ENCODE measurements around the gene TNS3. TPM values are rescaled to one million over a fixed set of nuclear protein-coding genes. Genes with fewer than 3 reads are reported as not detected.

TNS3 gene
- total and polyA plus RNA-seq, 10 of the 15 experiments (the other 5 are each of a cell fraction or from before 2014, with no cell fraction given), result 0.27 to 2.7 (median 0.79) TPM

DNA sequence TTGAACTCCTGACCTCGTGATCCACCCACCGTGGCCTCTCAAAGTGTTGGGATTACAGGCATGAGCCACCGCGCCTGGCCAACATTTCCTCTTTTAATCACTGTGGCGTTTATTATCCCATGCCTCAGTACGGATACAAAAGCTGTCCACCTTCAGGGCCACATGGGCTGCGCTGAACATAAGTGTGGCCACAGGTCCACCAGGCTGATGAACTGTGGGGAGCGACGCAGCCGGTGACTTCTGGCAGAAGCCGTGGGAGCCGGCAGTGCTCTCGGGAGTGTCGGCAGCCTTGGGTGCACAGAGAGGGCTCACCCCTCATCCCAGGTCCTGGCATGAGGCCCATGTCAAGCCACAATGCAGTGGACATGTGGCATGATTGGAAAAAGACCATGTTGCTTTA lies 223.6 kb downstream of the TNS3 start:
- BruUV-seq (replicated peaks), result no TSS peak
- ATAC-seq (no peak), FAIRE-seq (no peak), DNase-seq (ENCODE audit: low read depth, low spot score) (no peak)
- no peaks in the 10 kb centered on the region; a peak in 1 of 4 replicates for H3K27me3 ChIP-seq (replicated peaks in 1 of 2; ENCODE audit: control insufficient read depth in 2 of 2, insufficient read depth in 2 of 2, low read length in 1 of 2)
- H3K9ac ChIP-seq (ENCODE audit: control insufficient read depth, insufficient read depth, low read length), result no peak overlapping the region
- POLR2A ChIA-PET, result no interaction called here
- H4K20me1 ChIP-seq (ENCODE audit: control insufficient read depth, insufficient read depth), result no peaks in the 10 kb centered on the region
- RAD21 ChIA-PET (ENCODE audit: unreplicated experiment), result no interaction called here
- no peaks in the 10 kb centered on the region; the same call in 1 of the 2 replicates for H3K4me1 ChIP-seq (ENCODE audit: control insufficient read depth, insufficient read depth, low read length)
- no peak overlapping the region for H3K27ac ChIP-seq (ENCODE audit: control insufficient read depth, insufficient read depth)
- WGBS (ENCODE audit: insufficient coverage, insufficient replicate concordance, low lambda C conversion rate, missing lambda C conversion rate), result 77% methylated on average over 14 of the region's 14 CpGs
- no peaks in the 10 kb centered on the region for H3K36me3 ChIP-seq (ENCODE audit: control insufficient read depth in 2 of 2, insufficient read depth in 2 of 2, low read length in 1 of 2)
- H3K9me3 ChIP-seq (replicated peaks; ENCODE audit: control insufficient read depth, insufficient read depth, low read length), result no peaks in the 10 kb centered on the region
- no peak overlapping the region for H3K4me3 ChIP-seq
- no peak overlapping the region for H2AFZ ChIP-seq (ENCODE audit: control insufficient read depth, low read depth, low read length)
- H3K79me2 ChIP-seq (ENCODE audit: control insufficient read depth, insufficient read depth, low read length), result no peaks in the 10 kb centered on the region
- TF ChIP-seq ZSCAN29 (IDR thresholded peaks at IDR 0.05), result no peak
- TF ChIP-seq RFX5 (IDR thresholded peaks at IDR 0.05; ENCODE audit: low read depth, low read length), result no peak
- no peak for TF ChIP-seq HDAC6 (IDR thresholded peaks at IDR 0.05; ENCODE audit: unreplicated experiment)
- TF ChIP-seq JUND (IDR thresholded peaks at IDR 0.05; ENCODE audit: low read depth, low read length), result no peak
- no peak for TF ChIP-seq NFYB (IDR thresholded peaks at IDR 0.05; ENCODE audit: insufficient read depth, low read depth, low read length)
- TF ChIP-seq IKZF1 (conservative IDR thresholded peaks at IDR 0.05), result no peak
- TF ChIP-seq BMI1 (IDR thresholded peaks at IDR 0.05; ENCODE audit: borderline replicate concordance), result no peak
- no peak for TF ChIP-seq BHLHE40 (IDR thresholded peaks at IDR 0.05; ENCODE audit: borderline replicate concordance in 1 of 2, low read depth in 2 of 2, low read length in 1 of 2)
- no peak for TF ChIP-seq IKZF2 (IDR thresholded peaks at IDR 0.05)
- no peak for TF ChIP-seq FOXK2 (IDR thresholded peaks at IDR 0.05)
- TF ChIP-seq SMAD5 (IDR thresholded peaks at IDR 0.05; ENCODE audit: low read depth), result no peak
- TF ChIP-seq NR2C1 (IDR thresholded peaks at IDR 0.05), result no peak
- no peak for TF ChIP-seq SPI1 (IDR thresholded peaks at IDR 0.05; ENCODE audit: borderline replicate concordance, insufficient read depth, low read depth, low read length)
- in situ Hi-C loops (cut with MboI) (no loop called here), intact Hi-C loops (cut with micrococcal nuclease; ENCODE audit: unreplicated experiment) (no loop called here)
- no peak overlapping the region for H3K4me2 ChIP-seq (ENCODE audit: control insufficient read depth, insufficient read depth)
- CTCF ChIA-PET, result no interaction called here
- SMC1A ChIA-PET (ENCODE audit: uncharacterized antibody, unreplicated experiment), result no interaction called here

Data from GM12878 (cell line).